Stimulated activated CD8-positive, alpha-beta memory T cell treated with anti-CD3 and anti-CD28 coated beads, Interleukin-15, amount 100 ng/mL, for 48 hours (primary cell): ENCODE data around the gene SETD1A.

Source experiments
- DNase-seq, 2 donors: peaks; one replicate each; pipeline ENCODE4 v3.0.0-alpha.2; 2020; ENCODE audit warnings: low read depth in 2 of 2

The SETD1A gene

GRCh38 chr16:31020536-31020935 is 63.0 kb downstream of the SETD1A start:
- DNase-seq: no peak

GRCh38 chr16:31022544-31023251 is 65.1 kb downstream of the SETD1A start:
- DNase-seq: no peak

GRCh38 chr16:31023252-31023602 is 65.7 kb downstream of the SETD1A start:
- DNase-seq: no peak

GRCh38 chr16:31023627-31024226 is 66.2 kb downstream of the SETD1A start:
- DNase-seq: no peak

GRCh38 chr16:31025339-31025738 is 67.8 kb downstream of the SETD1A start:
- DNase-seq: no peak

- no peak for DNase-seq
Observed at GRCh38 chr16:31029272-31029671, 71.7 kb downstream of the SETD1A start.

- no peak for DNase-seq
Observed at GRCh38 chr16:31031276-31031675, 73.7 kb downstream of the SETD1A start.

- DNase-seq: peak; percentile 92 to 96
Observed at GRCh38 chr16:31032736-31033708, 75.5 kb downstream of the SETD1A start, which contains the start of gene STX4. STX4 (plus strand) TSS chr16:31033558; CDS start chr16:31033806, 248 bp downstream.

- DNase-seq: peak; percentile 77 to 78
Observed at GRCh38 chr16:31033709-31034492, 76.3 kb downstream of the SETD1A start.
